Activated CD4-positive, alpha-beta T cell treated with anti-CD3 and anti-CD28 coated beads for 4 hours (primary cell): ENCODE measurements around the gene CYP27A1.

Experiments
- DNase-seq, 2 donors: peaks; one replicate each; pipeline ENCODE4 v3.0.0-alpha.2; 2020

CYP27A1 gene

GRCh38 chr2:218776488-218776887 is 5.5 kb upstream of the CYP27A1 start:
- no peak for DNase-seq

GRCh38 chr2:218777276-218777990 is 4.5 kb upstream of the CYP27A1 start:
- no peak for DNase-seq

- no peak for DNase-seq
Measured at GRCh38 chr2:218780046-218780445, 1.9 kb upstream of the CYP27A1 start.

- no peak for DNase-seq
Measured at GRCh38 chr2:218780851-218781690, 876 bp upstream of the CYP27A1 start.

- no peak for DNase-seq
Measured at GRCh38 chr2:218782528-218782844, 539 bp downstream of the CYP27A1 start.

GRCh38 chr2:218783688-218784087 is 1.7 kb downstream of the CYP27A1 start:
- no peak for DNase-seq

GRCh38 chr2:218785103-218785502 is 3.2 kb downstream of the CYP27A1 start:
- no peak for DNase-seq

- DNase-seq = no peak
Measured at GRCh38 chr2:218786133-218786532, 4.2 kb downstream of the CYP27A1 start.

- no peak for DNase-seq
Measured at GRCh38 chr2:218788529-218789255, 6.7 kb downstream of the CYP27A1 start.

- DNase-seq = no peak
Measured at GRCh38 chr2:218792433-218792832, 10.5 kb downstream of the CYP27A1 start.

- no peak for DNase-seq
Measured at GRCh38 chr2:218796691-218797090, 14.7 kb downstream of the CYP27A1 start.

- no peak for DNase-seq
Measured at GRCh38 chr2:218798767-218799504, 17.0 kb downstream of the CYP27A1 start.

GRCh38 chr2:218799990-218800389 is 18.0 kb downstream of the CYP27A1 start:
- no peak for DNase-seq

- no peak for DNase-seq
Measured at GRCh38 chr2:218802386-218802994, 20.5 kb downstream of the CYP27A1 start.

GRCh38 chr2:218804817-218805216 is 22.9 kb downstream of the CYP27A1 start:
- DNase-seq = no peak

GRCh38 chr2:218805627-218806026 is 23.7 kb downstream of the CYP27A1 start:
- DNase-seq = no peak

GRCh38 chr2:218806346-218806978 is 24.5 kb downstream of the CYP27A1 start:
- no peak for DNase-seq

- no peak for DNase-seq
Measured at GRCh38 chr2:218807626-218808025, 25.7 kb downstream of the CYP27A1 start.

- no peak for DNase-seq
Measured at GRCh38 chr2:218809515-218809914, 27.6 kb downstream of the CYP27A1 start.

GRCh38 chr2:218810256-218810655 is 28.3 kb downstream of the CYP27A1 start:
- no peak for DNase-seq

GRCh38 chr2:218811382-218811781 is 29.4 kb downstream of the CYP27A1 start:
- DNase-seq = no peak
